NT2/D1 (cell line): ENCODE data around the gene AKAP13.

Experiments
- SUZ12 ChIP-seq: IDR thresholded peaks from 2 replicates; pipeline ENCODE4 v1.6.1; 2011; ENCODE audit not compliant: insufficient read length, insufficient read depth; ENCODE audit errors: extremely low read depth
- ZNF274 ChIP-seq: IDR thresholded peaks from 2 replicates; pipeline ENCODE4 v1.6.1; 2011; ENCODE audit warnings: mild to moderate bottlenecking, low read depth, low read length

GRCh38 chr15:85559530-85559929, 179.1 kb downstream of the AKAP13 start:
- TF ChIP-seq SUZ12, result no peak
- no peak for TF ChIP-seq ZNF274
